ENCODE results near the gene TIAM2. TPM values are rescaled to one million over a fixed set of nuclear protein-coding genes. Genes with fewer than 3 reads are reported as not detected.
"Not testable (repeated sequence)": the region's sequence is repeated elsewhere in the genome, so short reads cannot be mapped to it uniquely, and the experiment has no call there.

The TIAM2 gene
- total and polyA plus RNA-seq, 8 donors, result 1.1 to 44.2 (median 5.5) TPM

DNA sequence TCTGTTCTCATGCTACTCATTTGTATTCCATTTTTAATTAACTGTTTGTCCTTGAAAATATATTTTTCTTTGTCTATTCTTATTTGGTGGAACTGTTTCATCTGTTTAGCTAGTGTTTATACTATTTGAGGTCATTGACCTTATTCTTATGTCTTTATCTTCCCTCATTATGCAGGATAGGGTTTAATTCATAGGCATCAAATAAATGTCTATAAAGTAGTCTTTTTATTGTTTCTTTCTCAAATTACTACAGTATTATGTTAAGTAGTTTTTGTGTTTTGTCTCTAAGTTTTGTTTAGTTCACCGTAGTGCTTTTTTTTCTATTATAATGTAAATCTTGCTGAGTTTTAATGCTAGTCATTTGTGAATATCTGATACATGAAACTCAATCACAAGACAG is 19.0 kb downstream of the TIAM2 start:
- Histone ChIP-seq H3K4me1 (peaks cover 9 to 44% (median 19%) of the 10 kb centered on the region in 4 donors), H3K9me3 (no peaks in the 10 kb centered on the region), H3K4me3 (no peak overlapping the region), H3K27ac (no peak overlapping the region), H3K36me3 (no peaks in the 10 kb centered on the region), H3K27me3 (no peaks in the 10 kb centered on the region)
- WGBS, 5 donors, result 77 to 93% (median 86%) methylated on average over 1 of the region's 1 CpG
- intact Hi-C loops (cut with DNase I; ENCODE audit: low total_unique reads), result no loop called here
- TF ChIP-seq, protein P1, sequence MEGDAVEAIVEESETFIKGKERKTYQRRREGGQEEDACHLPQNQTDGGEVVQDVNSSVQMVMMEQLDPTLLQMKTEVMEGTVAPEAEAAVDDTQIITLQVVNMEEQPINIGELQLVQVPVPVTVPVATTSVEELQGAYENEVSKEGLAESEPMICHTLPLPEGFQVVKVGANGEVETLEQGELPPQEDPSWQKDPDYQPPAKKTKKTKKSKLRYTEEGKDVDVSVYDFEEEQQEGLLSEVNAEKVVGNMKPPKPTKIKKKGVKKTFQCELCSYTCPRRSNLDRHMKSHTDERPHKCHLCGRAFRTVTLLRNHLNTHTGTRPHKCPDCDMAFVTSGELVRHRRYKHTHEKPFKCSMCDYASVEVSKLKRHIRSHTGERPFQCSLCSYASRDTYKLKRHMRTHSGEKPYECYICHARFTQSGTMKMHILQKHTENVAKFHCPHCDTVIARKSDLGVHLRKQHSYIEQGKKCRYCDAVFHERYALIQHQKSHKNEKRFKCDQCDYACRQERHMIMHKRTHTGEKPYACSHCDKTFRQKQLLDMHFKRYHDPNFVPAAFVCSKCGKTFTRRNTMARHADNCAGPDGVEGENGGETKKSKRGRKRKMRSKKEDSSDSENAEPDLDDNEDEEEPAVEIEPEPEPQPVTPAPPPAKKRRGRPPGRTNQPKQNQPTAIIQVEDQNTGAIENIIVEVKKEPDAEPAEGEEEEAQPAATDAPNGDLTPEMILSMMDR (IDR thresholded peaks at IDR 0.05), result no peak
- TF ChIP-seq POLR2A (IDR thresholded peaks at IDR 0.05) (no peak), EP300 (IDR thresholded peaks at IDR 0.05) (no peak), POLR2AphosphoS5 (IDR thresholded peaks at IDR 0.05) (no peak)
- DNase-seq, result no peak

- H3K36me3 ChIP-seq, result no peaks in the 10 kb centered on the region
- H3K9me3 ChIP-seq, result no peaks in the 10 kb centered on the region
- WGBS, 5 donors, result 82 to 91% (median 83%) methylated on average over 3 of the region's 3 CpGs
- H3K27ac ChIP-seq, result no peak overlapping the region
- DNase-seq, result no peak
- H3K4me3 ChIP-seq, result no peak overlapping the region
- peaks cover 9 to 44% (median 19%) of the 10 kb centered on the region in 4 donors for H3K4me1 ChIP-seq
- no peaks in the 10 kb centered on the region for H3K27me3 ChIP-seq
- no peak for TF ChIP-seq EP300 (IDR thresholded peaks at IDR 0.05)
- no peak for TF ChIP-seq POLR2AphosphoS5 (IDR thresholded peaks at IDR 0.05)
- intact Hi-C loops (cut with DNase I; ENCODE audit: low total_unique reads), result no loop called here
These were observed 19.7 kb downstream of the TIAM2 start for GRCh38 chr6:155014670-155015300.

- H3K36me3 ChIP-seq; H3K4me3 ChIP-seq; H3K27me3 ChIP-seq; H3K27ac ChIP-seq; H3K9me3 ChIP-seq; intact Hi-C loops (cut with DNase I; ENCODE audit: low total_unique reads); DNase-seq: not testable (repeated sequence)
- 91 to 99% (median 97%) methylated on average over 3 of the region's 3 CpGs for WGBS, 5 donors
- peaks cover 3 to 19% (median 8%) of the 10 kb centered on the region in 4 donors for H3K4me1 ChIP-seq
These were observed 23.3 kb downstream of the TIAM2 start for GRCh38 chr6:155018415-155018814.

GRCh38 chr6:155021680-155022079 is 26.6 kb downstream of the TIAM2 start:
- Histone ChIP-seq H3K4me1 (peaks cover 0 to 5% (median 2%) of the 10 kb centered on the region in 4 donors), H3K9me3 (no peaks in the 10 kb centered on the region), H3K4me3 (no peak overlapping the region), H3K27ac (no peak overlapping the region), H3K36me3 (no peaks in the 10 kb centered on the region), H3K27me3 (no peaks in the 10 kb centered on the region)
- DNase-seq, result no peak
- intact Hi-C loops (cut with DNase I; ENCODE audit: low total_unique reads), result no loop called here
- WGBS, 5 donors, result 47 to 62% (median 57%) methylated on average over 5 of the region's 5 CpGs
- no peak for TF ChIP-seq POLR2A (IDR thresholded peaks at IDR 0.05)
- no peak for TF ChIP-seq EP300 (IDR thresholded peaks at IDR 0.05)
- TF ChIP-seq, protein P1 (IDR thresholded peaks at IDR 0.05), result no peak
- no peak for TF ChIP-seq POLR2AphosphoS5 (IDR thresholded peaks at IDR 0.05)

DNA sequence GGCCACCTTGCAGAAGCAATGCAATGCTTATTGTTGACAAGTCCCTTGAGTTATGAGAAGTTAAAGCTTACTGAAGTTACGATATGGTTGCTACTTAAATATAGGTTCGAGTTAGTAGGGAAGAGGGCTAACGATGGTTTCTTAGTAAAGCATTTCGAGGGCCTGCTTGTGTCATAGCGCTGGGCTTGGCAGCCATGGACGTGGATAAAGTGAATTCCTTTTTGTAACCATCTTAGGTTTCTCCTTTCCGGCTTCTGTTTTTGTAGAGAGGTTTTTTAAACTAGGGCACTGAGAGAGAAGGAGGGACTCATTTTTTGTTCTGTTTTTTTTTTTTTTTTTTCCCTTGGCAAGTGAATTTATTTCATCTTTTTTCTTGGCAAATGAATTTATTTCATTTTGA is 27.6 kb downstream of the TIAM2 start:
- no peaks in the 10 kb centered on the region for H3K27me3 ChIP-seq
- H3K4me1 ChIP-seq, result peaks cover 0 to 5% (median 2%) of the 10 kb centered on the region in 4 donors
- H3K9me3 ChIP-seq, result no peaks in the 10 kb centered on the region
- TF ChIP-seq, protein P1 (IDR thresholded peaks at IDR 0.05), result no peak
- no peak for TF ChIP-seq POLR2A (IDR thresholded peaks at IDR 0.05)
- no peak for TF ChIP-seq POLR2AphosphoS5 (IDR thresholded peaks at IDR 0.05)
- TF ChIP-seq EP300 (IDR thresholded peaks at IDR 0.05), result no peak
- H3K27ac ChIP-seq, result no peak overlapping the region
- WGBS, 5 donors, result 82 to 95% (median 93%) methylated on average over 7 of the region's 7 CpGs
- DNase-seq, result no peak
- no peaks in the 10 kb centered on the region for H3K36me3 ChIP-seq
- intact Hi-C loops (cut with DNase I; ENCODE audit: low total_unique reads), result no loop called here
- no peak overlapping the region for H3K4me3 ChIP-seq
